B cell (primary cell): ENCODE measurements around the gene EVA1A.

Experiments used
- CTCF ChIP-seq: fragments of 200-600 bp; IDR thresholded peaks from one replicate; pipeline ENCODE4 v1.8.0; 2022; ENCODE audit warnings: antibody characterized with exemption, mild to moderate bottlenecking
- EZH2 ChIP-seq: IDR thresholded peaks from 2 replicates; pipeline ENCODE4 v1.6.1; 2012; ENCODE audit warnings: borderline replicate concordance, low read depth, mild to moderate bottlenecking, moderate library complexity, low read length; ENCODE audit not compliant: insufficient read depth, poor library complexity, severe bottlenecking

GRCh38 chr2:75603477-75603876 is 42.7 kb upstream of the EVA1A start:
- TF ChIP-seq CTCF (no peak), EZH2 (no peak)
